Measurements from ENCODE around the gene RSL24D1.
A peak's percentile ranks its signal among the peaks of the same experiment; 100 is the strongest.

RSL24D1 gene

DNA sequence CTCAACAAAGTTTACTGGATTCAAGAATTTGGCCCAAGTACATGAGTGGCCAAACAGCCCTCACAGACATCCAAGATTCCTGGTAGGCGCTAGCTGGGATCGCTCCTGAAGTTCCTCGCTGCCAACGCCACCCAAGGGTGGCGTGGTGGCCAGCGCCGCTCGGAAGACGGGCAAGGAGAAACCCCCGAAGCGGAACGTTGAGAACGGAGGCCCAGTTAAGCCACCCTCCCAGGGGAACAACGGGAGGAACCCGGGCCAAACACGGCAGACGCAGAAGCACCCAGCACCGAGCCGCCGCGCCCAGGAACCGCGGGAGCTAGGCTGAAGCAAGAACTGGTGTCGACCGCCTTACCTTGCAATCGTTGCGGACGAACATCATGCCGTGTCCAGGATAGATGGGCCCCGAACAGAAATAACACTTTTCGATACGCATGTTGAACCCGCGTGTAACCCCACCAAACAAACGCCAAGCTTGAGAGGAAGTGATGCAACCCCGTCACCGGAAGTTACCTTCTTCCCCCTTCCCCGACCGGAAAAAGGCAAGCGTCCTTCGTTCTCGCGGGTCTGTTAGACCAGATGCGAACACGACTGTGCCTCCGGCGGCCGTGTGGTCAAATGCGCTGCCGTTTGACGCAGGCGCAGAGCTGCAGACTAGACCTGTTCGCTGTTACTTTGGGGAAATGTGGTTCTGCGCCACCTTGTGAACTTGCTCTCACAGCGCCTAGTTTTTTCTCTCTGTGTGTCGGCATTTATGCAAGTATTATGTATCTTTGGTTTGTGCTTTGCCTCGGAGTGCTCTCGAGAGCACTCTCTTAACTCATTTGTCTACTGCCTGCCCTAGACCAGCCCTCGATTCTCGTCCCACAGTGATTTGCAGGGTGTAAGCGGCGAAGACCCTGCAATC is at the start of gene RSL24D1:
Gene RSL24D1 (minus strand): TSS at position 484 of the 904 bp plus-strand sequence. CDS start 51 bp downstream, at position 433.
- DNase-seq (ENCODE audit: low spot score) = peak; percentile 98

DNA sequence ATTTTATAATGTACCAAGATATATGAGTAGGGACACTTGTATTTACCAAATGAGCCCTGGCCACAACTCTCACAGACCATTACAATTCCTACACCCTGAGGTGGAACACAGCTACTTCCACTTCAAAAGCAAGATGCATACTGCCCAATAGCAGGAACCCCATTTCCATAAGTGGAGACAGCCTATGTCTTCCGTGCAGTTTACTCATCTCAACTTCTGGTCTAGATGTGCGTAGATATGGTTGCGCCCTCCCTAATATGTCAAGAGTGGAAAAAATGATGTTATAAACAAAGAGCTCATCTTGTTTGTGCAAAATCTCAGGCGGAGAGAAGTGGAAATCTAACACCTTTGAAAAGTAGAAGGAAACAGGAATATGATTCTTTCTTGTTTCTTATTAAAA is 48.3 kb upstream of the RSL24D1 start:
- DNase-seq (ENCODE audit: low spot score) = no peak

DNA sequence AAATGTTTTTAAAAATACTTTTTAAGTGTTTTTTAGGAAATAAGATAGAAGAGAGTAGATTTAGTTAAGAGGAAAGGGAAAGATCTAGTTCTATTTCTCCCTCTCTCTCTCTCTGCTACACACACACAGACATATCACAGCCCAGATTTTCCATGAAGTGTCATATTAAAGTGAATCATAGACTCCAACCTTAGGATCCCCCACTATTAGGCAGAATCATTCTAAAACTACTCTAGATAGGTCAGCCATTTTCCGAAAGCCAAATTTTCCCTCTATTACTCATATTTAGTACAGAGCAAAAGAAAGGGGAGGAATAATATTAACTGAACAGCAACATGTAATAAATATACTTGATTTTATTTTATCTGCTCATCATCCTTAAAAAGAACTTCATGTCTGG is 45.1 kb upstream of the RSL24D1 start:
- no peak for DNase-seq (ENCODE audit: low spot score)

DNA sequence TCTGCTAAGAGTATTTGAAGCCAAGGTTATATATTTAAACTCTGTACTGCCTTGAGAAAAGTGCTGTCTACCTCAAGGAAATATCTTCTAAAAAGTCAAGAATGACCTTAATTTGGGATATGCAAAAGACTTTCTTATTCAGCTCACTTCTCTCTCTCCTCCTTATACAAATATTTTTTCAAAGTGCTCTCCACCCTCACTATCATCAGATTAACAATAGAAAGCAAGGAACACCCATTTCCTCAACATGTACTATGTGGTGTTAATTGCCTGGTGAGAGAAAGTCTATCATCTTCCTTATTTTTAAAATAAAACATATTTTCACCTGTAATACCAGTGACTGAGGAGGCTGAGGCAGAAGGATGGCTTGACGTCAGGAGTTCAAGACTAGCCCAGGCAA is 44.4 kb upstream of the RSL24D1 start:
- DNase-seq (ENCODE audit: low spot score) = peak; percentile 18

DNA sequence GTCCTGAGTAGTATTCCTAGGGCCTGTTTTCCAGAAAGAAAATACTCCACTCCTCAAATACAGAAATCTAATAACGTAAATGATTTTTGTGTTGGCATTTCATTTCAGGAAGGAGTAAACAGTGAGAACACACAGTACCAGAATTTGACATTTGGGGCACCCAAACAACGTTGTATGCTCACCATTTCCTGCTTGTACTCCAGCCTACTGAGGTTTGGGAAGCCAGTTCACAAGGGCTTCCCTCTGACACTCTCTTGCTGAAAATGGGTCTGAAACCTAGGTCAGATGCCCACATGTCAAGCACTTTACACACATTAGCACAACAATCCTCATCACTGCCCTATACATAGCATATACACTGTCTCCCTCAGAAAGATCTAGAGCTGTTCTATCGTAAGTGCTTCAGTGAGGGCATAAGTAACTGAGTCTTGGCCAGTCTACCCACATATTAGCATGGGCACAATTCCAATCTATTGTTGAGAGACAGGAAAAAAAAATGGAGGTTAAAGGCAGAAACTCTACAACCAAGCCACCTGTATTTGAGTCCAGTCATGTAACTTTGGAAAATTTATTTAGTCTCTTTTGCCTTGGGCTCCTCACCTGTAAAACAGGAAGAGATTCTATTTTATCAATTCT is 43.5 kb upstream of the RSL24D1 start:
- DNase-seq (ENCODE audit: low spot score) = no peak

DNA sequence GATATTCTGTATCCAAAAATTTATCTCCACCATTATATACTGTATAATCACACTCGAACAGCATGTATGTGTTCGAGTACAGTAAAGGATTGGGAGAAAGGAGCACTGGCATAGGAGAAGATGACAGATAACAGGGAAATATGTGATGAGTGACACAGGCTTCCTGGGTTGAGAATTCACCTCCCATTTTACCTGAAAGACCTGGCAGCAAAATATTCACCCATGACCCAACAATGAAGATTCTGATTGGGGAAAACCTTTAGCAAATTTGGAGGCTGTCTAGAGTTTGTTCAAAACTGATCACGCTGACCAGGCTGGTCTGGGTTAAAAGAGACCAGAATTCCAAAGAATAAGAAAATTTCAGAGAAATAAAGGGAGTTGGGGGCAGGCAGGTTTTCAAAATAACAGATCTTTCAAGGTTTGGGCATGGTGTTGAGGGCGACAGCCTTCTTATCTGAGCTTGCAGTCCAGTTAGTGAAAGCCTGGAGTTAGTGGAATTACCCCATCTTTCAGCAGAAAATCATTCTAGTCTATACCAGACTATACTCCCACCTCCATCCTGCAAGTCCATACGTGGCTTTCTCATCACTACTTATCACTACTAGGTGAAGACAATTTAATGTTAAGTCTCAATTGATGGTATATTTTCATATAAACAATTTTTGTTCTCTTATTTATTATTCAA is 42.8 kb upstream of the RSL24D1 start:
- no peak for DNase-seq (ENCODE audit: low spot score)

DNA sequence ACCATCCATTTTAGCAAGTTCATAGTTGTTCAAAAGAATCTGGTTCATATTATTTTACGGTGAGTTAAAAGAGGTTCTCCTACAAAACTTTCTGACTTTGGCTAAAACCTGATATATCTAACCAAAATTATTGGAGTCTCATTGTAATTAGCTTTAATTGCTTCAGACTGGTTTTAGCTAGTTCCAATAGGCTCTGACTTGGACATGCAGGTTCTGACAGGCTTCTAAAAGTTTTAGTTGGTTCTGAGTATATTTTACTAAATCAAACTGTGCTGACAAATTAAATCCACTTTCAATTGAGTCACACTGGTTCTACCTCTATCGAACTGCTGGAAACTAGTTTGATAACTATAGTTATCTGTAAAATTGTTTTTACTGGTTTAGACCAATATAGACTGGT is 42.1 kb upstream of the RSL24D1 start:
- DNase-seq (ENCODE audit: low spot score) = no peak

DNA sequence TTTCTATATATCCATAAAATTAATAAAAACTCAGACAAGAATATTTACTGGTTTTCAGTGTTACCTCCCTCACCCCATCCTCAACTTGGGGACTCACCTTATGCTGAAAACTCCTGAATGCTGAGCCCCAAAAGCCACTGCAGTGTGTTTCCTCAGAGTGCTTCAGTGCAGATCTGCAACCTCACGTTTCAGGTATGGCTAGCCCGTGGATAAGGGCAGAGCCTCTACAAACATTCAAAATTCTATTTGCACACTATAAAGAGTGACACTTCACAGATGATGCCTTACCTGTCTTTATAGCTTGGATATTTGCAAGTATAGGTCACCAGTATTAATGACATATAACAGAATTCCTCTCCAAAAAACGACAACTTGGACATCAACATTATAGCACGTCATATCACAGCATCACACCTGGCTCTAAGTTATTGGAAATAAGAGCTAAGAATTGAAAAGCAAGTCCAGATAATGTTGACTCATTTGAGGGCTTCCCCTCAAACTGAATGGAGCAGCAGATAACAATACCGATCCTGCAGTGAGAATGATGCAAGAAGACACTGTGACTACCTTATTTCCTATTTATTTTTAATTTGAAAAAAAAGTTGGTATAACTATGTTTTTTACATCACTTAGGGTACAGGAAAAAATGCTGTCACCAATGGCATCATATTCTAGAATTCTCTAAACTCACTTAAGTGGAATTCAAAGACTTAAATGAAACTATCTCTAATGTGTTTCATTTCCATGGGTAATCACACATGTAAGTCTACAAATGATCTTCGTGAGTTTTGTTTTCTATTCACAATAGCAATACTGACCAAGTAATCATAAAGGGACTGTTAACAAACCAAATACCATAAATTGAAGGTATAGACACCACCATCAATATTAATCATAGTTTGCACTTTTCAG is 40.7 kb upstream of the RSL24D1 start:
- DNase-seq (ENCODE audit: low spot score) = no peak

DNA sequence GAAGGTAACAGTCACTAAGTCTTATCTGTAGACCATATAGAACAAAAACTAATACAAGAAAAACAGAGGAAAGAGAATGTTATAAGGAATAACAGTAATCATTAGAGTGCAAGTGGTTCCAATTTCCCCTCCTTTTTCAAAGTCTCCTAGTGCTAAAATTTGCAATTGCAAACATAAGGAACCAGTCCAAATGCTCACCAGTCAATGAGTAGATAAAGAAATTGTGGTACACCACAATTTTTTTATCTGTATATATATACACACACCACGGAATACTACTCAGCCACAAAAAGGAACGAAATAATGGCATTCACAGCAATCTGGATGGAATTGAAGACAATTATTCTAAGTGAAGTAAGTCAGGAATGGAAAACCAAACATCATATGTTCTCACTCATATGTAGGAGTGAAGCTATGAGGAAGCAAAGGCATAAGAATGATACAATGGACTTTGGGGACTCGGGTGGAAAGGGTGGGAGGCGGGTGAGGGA is 38.9 kb upstream of the RSL24D1 start:
- DNase-seq (ENCODE audit: low spot score) = no peak

DNA sequence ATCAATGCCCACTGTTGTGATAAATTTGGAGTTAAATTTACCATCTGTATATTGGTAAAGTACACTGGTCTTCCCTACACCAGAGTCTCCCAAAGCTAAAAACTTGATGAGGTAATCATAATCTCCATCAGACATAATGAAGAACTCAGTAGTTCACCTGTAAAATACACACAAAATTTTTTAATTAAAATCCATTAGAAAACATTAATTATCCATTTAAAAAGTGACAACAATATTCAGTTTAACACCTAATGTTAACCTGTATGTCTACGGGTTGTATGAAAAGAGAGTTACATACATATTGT is 38.0 kb upstream of the RSL24D1 start:
- no peak for DNase-seq (ENCODE audit: low spot score)

DNA sequence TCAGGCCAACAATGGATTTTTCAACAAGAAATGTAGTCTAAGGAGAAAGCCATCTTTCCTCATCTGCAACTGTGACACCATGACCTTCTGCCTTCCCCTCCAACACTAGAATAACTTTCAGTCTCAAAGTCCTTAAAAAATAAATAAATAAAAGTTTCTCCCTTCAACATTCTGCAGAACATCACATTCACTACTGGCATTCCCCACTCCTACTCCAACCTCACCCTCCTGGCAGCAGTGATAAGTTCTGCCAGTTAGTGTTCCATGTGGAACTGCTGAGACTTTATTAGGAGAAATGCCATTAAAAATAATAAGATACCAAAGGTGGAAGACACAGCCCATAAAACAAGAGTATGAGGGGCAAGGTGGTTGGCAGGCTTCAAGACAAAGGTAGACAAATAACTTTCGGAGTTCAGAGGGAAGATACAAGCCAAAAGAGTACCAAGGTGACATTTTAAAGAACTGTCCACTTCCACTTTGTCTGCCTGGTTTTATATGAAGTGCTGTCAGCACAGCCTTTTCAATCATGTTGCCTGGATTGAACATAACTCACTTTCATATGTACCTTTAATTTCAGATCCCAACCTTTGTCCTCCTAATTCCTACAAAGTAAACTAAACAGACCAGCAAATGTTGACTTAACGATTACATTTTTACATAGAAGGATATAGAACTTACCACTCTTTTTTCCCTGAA is 37.5 kb upstream of the RSL24D1 start:
- DNase-seq (ENCODE audit: low spot score) = no peak

DNA sequence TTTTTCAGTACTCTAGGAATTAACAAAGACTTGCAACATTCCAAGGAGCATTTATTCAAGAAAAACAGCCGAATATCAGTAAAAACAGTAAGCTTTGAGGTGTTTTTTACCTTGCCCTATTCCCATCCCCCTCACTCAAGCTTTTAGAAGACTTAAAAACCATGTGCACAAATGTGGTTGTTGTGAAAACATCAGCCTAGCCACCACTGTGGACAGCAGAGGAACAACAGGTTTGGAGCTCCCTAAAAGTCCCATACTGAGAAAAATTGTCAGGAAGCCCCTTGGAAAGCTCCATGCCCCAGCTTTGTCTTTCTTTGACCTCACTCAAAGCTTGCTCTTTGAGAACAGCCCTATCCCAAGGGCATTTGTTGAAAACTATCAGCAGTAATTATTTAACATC is 34.7 kb upstream of the RSL24D1 start:
- no peak for DNase-seq (ENCODE audit: low spot score)

DNA sequence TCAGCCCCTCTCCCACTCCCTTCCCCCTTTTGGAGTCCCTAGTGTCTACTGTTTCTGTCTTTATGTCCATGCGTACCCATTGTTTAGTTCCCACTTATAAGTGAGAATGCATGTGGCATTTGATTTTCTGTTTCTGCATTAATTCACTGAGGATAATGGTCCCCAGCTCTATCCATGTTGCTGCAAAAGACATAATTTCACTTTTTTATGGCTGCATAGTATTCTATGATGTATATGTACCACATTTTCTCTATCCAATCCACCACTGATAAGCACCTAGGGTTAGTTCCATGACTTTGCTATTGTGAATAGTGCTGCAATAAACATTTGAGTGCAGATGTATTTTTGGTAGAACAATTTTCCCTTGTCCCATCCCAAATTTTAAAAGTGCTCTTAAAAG is 34.2 kb upstream of the RSL24D1 start:
- no peak for DNase-seq (ENCODE audit: low spot score)

DNA sequence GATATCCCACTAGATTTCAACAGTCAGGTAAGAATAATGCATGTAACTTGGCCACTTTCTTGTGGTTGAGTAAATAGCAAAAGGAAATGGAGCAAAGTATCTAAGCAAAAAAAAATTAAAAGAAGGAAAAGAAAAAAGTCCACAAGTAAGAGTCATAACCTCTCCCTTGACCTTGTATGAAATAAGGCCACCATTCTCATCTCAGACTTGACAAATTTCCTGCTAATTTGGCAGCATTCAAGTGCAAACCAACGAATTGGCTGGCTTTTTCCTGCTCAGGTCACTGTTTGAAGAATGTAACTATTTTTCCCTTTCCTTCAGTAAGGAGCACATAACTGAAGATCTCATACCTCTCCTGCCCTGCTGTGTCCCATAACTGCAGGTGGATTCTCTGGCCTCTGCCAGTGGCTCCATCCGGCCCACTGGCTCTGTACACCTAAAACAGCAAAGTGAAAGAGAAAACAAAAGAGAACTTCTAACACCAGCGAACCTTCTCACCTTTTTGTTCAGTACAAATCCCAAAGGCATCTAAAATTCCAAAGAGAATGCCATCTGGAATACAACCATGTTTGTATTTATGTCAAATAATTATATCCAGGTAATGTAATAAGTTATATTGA is 33.4 kb upstream of the RSL24D1 start:
- no peak for DNase-seq (ENCODE audit: low spot score)

DNA sequence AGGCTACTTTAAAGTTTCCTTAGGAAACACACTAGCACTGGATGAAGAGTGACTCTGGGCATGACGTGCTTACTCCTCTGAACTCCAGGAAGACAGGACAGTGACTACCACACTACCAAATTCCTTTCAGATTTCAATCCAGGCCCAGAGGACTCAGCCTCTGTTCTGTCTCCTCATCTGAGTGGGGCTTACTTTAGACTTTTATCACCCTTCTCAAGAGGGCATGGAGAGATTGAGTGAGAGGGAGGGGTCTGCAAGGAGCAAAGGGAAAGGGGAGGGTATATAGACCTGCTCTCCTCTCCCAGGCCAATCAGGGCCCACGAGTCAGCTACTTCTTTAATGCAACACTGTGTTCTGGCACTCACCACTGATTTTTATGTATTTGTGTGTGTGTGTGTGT is 29.4 kb upstream of the RSL24D1 start:
- no peak for DNase-seq (ENCODE audit: low spot score)

DNA sequence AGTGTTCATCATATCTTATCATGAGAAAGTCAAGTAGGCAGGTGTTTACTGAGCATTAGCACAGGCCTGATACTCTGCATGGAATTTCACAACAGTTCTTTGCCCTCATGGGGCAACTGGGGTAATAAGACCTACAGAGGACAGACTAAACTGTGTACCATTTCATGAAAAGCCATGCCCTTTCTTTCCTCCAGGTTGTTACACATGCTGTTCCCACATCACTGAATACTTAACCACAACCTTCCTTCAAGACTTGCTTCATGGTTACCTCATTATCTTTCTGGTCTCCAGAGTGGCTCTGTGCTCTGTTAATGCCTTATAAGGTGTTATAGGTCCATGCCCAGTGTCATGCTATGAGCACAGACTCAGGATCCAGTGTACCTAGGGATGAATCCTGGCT is 28.2 kb upstream of the RSL24D1 start:
- DNase-seq (ENCODE audit: low spot score) = no peak

DNA sequence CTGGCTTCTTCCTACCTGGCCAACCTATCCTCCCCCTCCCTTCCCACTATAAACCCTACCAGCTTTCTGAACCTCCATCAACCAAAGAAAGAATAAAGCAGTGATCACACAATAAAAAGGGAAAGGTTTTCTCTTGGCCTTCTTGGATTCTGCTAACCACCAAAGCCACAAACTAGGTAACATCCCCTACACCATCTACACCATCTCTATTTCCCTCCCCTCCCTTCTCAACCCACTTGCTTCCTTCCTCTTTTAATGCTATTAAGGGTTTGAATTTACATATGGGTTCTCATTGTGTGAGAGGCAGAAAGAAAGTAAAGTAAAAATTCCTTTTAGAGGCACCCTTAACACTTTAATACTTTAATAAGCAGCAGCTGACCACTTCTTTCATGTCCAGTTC is 25.8 kb upstream of the RSL24D1 start:
- no peak for DNase-seq (ENCODE audit: low spot score)

DNA sequence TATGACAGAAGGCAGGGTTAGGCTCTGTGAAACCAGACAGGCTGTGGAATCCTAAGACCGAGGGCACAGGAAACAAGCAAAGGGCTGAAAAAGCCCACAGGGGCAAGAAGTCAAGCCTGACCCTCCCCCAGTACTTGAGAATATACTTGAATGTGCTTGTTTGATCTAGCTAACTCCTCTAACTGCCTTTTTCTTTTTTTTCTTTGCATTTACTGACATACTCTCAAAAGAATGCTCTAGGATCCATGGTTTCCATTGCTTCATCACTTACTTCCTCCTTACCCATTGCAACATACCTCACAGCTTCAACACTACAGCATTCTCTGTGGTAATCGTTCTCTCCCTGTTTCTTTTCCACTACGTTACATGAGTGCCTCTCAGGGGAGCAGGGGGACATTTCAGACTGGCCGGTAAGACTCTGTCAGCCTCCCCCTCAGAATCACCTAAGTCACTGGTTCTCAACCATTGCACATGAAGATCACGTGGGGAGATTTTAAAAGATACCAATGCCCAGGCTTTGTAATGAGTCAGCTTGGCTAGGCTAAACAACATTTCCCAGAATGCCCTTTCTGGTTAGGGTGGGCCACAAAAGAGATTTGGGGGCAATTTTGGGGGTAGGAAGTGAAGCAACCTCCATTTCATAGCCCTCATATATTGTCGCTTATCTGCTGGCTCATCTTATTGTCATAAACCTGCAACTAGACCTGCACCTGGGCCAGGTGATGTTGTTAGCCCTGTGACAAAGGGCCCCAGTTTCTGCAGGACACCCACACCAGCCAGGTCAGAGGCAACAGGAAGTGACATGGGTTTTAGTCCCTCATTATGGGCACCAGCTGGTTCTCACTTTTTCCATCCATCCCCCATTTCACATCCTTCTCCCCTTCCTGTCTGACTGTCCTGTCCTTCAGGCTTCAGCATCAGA is 24.6 kb upstream of the RSL24D1 start:
- DNase-seq (ENCODE audit: low spot score) = peak; percentile 25

DNA sequence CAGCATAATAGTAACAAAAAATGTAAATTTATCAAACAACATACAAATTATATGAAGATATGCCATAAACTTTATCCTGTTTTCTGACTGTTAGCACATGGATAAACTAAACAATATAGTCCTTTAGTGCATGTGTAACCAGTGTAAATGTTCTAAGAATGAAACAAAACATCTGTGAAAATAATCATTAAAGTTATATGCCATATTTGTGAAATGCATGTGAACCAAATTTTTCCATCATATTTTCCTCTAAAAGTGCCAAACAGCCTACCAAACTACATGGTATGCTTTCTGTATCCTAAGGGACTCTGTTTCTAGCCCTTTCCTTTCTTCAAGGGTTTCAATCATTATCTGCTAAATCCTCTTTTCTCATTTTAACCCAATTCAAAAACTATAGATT is 23.9 kb upstream of the RSL24D1 start:
- DNase-seq (ENCODE audit: low spot score) = no peak

DNA sequence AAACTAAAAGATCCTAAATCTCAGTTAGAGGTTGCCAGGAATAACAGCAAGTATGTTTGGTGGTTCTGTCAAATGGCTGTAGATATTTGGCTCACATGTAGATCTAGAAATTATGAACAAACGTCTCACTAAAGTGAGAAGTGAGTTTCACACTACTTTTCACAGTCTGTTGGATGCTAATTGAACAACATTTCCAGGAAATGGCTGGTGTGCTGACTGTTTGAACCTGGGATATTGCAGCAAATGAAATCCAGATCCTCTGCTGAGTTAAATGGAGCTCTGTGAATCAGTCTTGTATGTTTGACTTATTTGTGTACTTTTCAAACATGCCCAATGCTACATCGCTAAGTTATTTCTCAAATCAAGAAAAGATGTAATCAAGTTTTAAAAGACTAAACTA is 21.3 kb upstream of the RSL24D1 start:
- DNase-seq (ENCODE audit: low spot score) = no peak

Measured in RKO (cell line).